RWPE2 (cell line): ENCODE measurements around the gene RNF111.

Experiments
- ATAC-seq: fragments of 200-7000 bp; cut with Tn5 transposase; 3 replicates; pipeline ENCODE4 v1.9.1; 2021; ENCODE audit warnings: low read depth
- DNase-seq: peaks from one replicate; pipeline ENCODE4 v3.0.0-alpha.2; 2020; ENCODE audit warnings: low spot score
- H3K27ac ChIP-seq: fragments of 450-650 bp; 2 replicates; pipeline ENCODE4 v1.5.1; 2017; ENCODE audit warnings: mild to moderate bottlenecking; ENCODE audit not compliant: poor library complexity, severe bottlenecking
- H3K27me3 ChIP-seq: fragments of 250-450 bp; sonication (Bioruptor Pico); 2 replicates; pipeline ENCODE4 v1.5.1; 2021; ENCODE audit warnings: mild to moderate bottlenecking, moderate library complexity; ENCODE audit not compliant: insufficient read depth, poor library complexity, severe bottlenecking
- H3K36me3 ChIP-seq: fragments of 250-450 bp; sonication (Bioruptor Pico); 2 replicates; pipeline ENCODE4 v1.5.1; 2020; ENCODE audit warnings: low read depth, mild to moderate bottlenecking, moderate library complexity
- H3K4me1 ChIP-seq: fragments of 250-450 bp; sonication (Bioruptor Pico); 2 replicates; pipeline ENCODE4 v1.5.1; 2021; ENCODE audit warnings: mild to moderate bottlenecking, moderate library complexity; ENCODE audit not compliant: insufficient read depth, poor library complexity, severe bottlenecking
- H3K4me3 ChIP-seq: fragments of 250-450 bp; sonication (Bioruptor Pico); 2 replicates; pipeline ENCODE4 v1.5.1; 2021; ENCODE audit warnings: mild to moderate bottlenecking, moderate library complexity; ENCODE audit not compliant: severe bottlenecking
- H3K9me3 ChIP-seq: fragments of 250-450 bp; sonication (Bioruptor Pico); 2 replicates; pipeline ENCODE4 v1.5.1; 2021; ENCODE audit warnings: mild to moderate bottlenecking, moderate library complexity; ENCODE audit not compliant: severe bottlenecking
- CTCF ChIP-seq: fragments of 450-650 bp; IDR thresholded peaks from one replicate; pipeline ENCODE4 v1.5.1; 2017; ENCODE audit warnings: mild to moderate bottlenecking, moderate library complexity; ENCODE audit not compliant: poor library complexity, severe bottlenecking

Gene RNF111

GRCh38 chr15:58966698-58967097, 20.8 kb upstream of the RNF111 start:
- DNase-seq = no peak
- no peak for ATAC-seq

GRCh38 chr15:58967479-58967878, 20.0 kb upstream of the RNF111 start:
- no peak for TF ChIP-seq CTCF
- no peaks in the 10 kb centered on the region for H3K27me3 ChIP-seq
- no peak overlapping the region for H3K4me3 ChIP-seq
- no peak for ATAC-seq
- H3K9me3 ChIP-seq = no peaks in the 10 kb centered on the region
- no peak for DNase-seq
- peaks cover 10% of the 10 kb centered on the region for H3K4me1 ChIP-seq
- H3K27ac ChIP-seq = no peak overlapping the region
- no peaks in the 10 kb centered on the region for H3K36me3 ChIP-seq

More at GRCh38 chr15:58966698-58967097, 20.8 kb upstream of the RNF111 start:
- Histone ChIP-seq H3K4me3 (no peak overlapping the region), H3K27me3 (no peaks in the 10 kb centered on the region), H3K27ac (no peak overlapping the region), H3K36me3 (no peaks in the 10 kb centered on the region), H3K4me1 (peaks cover 10% of the 10 kb centered on the region), H3K9me3 (no peaks in the 10 kb centered on the region)
- TF ChIP-seq CTCF = no peak

GRCh38 chr15:58977887-58978286, 9.6 kb upstream of the RNF111 start:
- H3K27me3 ChIP-seq = no peaks in the 10 kb centered on the region
- no peak overlapping the region for H3K4me3 ChIP-seq
- no peak for TF ChIP-seq CTCF
- no peak overlapping the region for H3K27ac ChIP-seq
- H3K4me1 ChIP-seq = no peaks in the 10 kb centered on the region
- no peaks in the 10 kb centered on the region for H3K9me3 ChIP-seq
- H3K36me3 ChIP-seq = no peaks in the 10 kb centered on the region
- DNase-seq (no peak), ATAC-seq (no peak)

GRCh38 chr15:58980351-58980939, 7.0 kb upstream of the RNF111 start:
- ATAC-seq = no peak
- no peaks in the 10 kb centered on the region for H3K36me3 ChIP-seq
- no peak for DNase-seq
- no peaks in the 10 kb centered on the region for H3K27me3 ChIP-seq
- H3K4me3 ChIP-seq = no peak overlapping the region
- peak; percentile 97 for TF ChIP-seq CTCF
- H3K9me3 ChIP-seq = no peaks in the 10 kb centered on the region
- H3K4me1 ChIP-seq = no peaks in the 10 kb centered on the region
- H3K27ac ChIP-seq = no peak overlapping the region

GRCh38 chr15:58981808-58982475, 5.5 kb upstream of the RNF111 start:
- H3K27ac ChIP-seq = no peak overlapping the region

More at GRCh38 chr15:58981808-58982475, 5.5 kb upstream of the RNF111 start:
- H3K4me1 ChIP-seq = peaks cover 3% of the 10 kb centered on the region
- H3K27me3 ChIP-seq = no peaks in the 10 kb centered on the region
- no peaks in the 10 kb centered on the region for H3K36me3 ChIP-seq
- no peak overlapping the region for H3K4me3 ChIP-seq
- ATAC-seq (no peak), DNase-seq (no peak)
- no peak for TF ChIP-seq CTCF
- H3K9me3 ChIP-seq = no peaks in the 10 kb centered on the region
